Measurements from ENCODE around the gene NUBPL.

GRCh38 chr14:31578792-31579501 lies 17.7 kb downstream of the NUBPL start:
- TF ChIP-seq POLR2AphosphoS5 (IDR thresholded peaks at IDR 0.05; ENCODE audit: low read depth, low read length): no peak
- no peak for TF ChIP-seq POLR2A (IDR thresholded peaks at IDR 0.05; ENCODE audit: low read depth, low read length)
- no peak for TF ChIP-seq PAX5 (IDR thresholded peaks at IDR 0.05; ENCODE audit: insufficient read depth, low read length, severe bottlenecking)
- TF ChIP-seq TAF1 (IDR thresholded peaks at IDR 0.05; ENCODE audit: low read depth, low read length): no peak
- no peak for TF ChIP-seq SPI1 (IDR thresholded peaks at IDR 0.05; ENCODE audit: low read depth, low read length)
- no peak for TF ChIP-seq POU2F2 (IDR thresholded peaks at IDR 0.05; ENCODE audit: low read depth, low read length)
